Left cardiac atrium (tissue), 4 donors: Measurements from ENCODE around the gene ATP2C2. TPM values are rescaled to one million over a fixed set of nuclear protein-coding genes. Genes with fewer than 3 reads are reported as not detected.
"Not testable (repeated sequence)": the region's sequence is repeated elsewhere in the genome, so short reads cannot be mapped to it uniquely, and the experiment has no call there.

Experiments
- ATAC-seq, 2 donors: fragments of 200-7000 bp; cut with Tn5 transposase; one replicate each; pipeline ENCODE4 v1.9.1; 2020; ENCODE audit warnings: mild to moderate bottlenecking in 2 of 2, moderate library complexity in 2 of 2
- DNase-seq: peaks from one replicate; pipeline ENCODE4 v3.0.0-alpha.2; 2020
- intact Hi-C, 2 donors: fragments of 100-400 bp; cut with DNase I; formaldehyde crosslinking; loops; one replicate each; pipeline versions ENCODE4 v1.14.1 to v1.15.1; 2022 to 2023
- long read RNA-seq: library from polyadenylated mRNA; unstranded; transcript quantifications from one replicate; pipeline ENCODE4 v2.0.0, GENCODE V29; 2021
- total RNA-seq, 2 donors: library from RNA; stranded (reverse); fragmentation: NEBNext Ultra II Directional; extraction: Animal tissue kit (Norgen Biotek cat#: 25700); gene quantifications; one replicate each; pipeline ENCODE4 v1.2.1, GENCODE V29; 2021
- donor health status: DM: no; HTN: yes; CAD: no.
- donor health status: DM: no; HTN: yes; CAD: no; lungs with severe emphysema.
- donor health status: DM: yes; HTN: yes; CAD: no.
- donor health status: Dilated cardiomyopathy.

ATP2C2 gene
- not detected for total RNA-seq
- long read RNA-seq = 0 reads

- intact Hi-C loops = no loop called here
- DNase-seq (no peak), ATAC-seq (no peak)
Observed at GRCh38 chr16:84368308-84368996, at the start of gene ATP2C2. Gene ATP2C2, plus strand, starts transcription at chr16:84368538. Its CDS starts 78 bp downstream, at chr16:84368616.

- no peak for DNase-seq
- no peak for ATAC-seq
- intact Hi-C loops = no loop called here
Observed at GRCh38 chr16:84319146-84319760, 49.1 kb upstream of the ATP2C2 start.

- DNase-seq (no peak), ATAC-seq (no peak)
- intact Hi-C loops = no loop called here
Observed at GRCh38 chr16:84320511-84320910, 47.8 kb upstream of the ATP2C2 start.

GRCh38 chr16:84321932-84322331, 46.4 kb upstream of the ATP2C2 start:
- no peak for DNase-seq
- intact Hi-C loops = no loop called here
- ATAC-seq = no peak

DNA sequence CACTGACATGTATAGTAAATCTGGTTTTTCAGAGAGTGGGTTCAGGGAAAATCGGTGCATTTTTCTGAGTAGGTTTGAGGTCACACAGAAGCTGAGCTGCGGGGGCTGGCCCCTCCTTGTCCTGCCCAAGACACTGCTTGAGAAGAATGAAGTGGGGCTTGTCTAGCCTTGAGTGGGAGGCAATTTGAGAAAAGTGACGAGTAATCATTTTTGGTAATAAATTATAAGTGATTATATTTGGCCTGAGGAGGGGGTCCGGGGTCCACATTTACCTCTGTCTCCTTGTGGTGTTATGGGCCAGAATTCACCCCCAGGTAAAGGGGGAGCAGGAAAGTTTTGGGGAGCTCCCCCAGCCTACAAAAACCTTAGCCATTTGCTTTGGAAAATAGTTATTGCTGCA, 45.6 kb upstream of the ATP2C2 start:
- intact Hi-C loops = no loop called here
- DNase-seq = no peak

GRCh38 chr16:84323606-84324005, 44.7 kb upstream of the ATP2C2 start:
- ATAC-seq (no peak), DNase-seq (no peak)
- intact Hi-C loops = no loop called here

More for the DNA sequence above, 45.6 kb upstream of the ATP2C2 start:
- no peak for ATAC-seq

DNA sequence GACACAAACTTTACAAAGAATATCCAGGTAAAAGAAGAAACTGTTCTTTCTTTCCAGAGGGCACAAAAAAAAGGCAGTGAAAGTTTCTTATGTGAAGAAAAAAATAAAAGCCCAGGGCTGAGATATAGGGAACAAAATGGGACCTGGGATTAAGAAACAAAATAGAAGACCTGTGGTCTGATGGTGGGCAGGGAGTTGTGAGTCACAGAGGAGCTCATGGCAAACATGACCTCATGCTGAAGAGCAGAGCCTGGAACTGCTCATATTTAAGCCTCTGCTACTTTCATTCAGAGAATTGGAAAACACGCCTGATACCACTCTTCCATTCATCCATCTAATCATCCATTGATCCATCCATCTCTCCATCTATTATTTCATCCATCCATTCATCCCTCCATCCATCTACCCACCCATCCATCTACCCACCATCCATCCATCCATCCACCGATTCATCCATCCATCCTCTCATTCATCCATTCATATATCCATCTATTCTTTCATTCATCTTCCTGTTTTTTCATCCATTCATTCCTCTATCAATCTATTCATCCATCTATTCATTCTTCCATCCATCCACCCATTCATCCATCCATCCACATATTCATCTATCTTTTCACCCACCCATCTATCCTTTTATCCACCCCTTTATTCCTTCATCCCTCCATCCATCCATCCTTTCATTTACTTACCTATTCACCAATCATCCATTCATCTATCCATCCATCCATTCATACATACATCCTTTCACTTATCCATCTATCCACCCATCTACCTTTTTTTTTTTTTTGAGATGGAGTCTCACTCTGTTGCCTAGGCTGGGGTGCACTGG, 43.7 kb upstream of the ATP2C2 start:
- intact Hi-C loops = no loop called here
- DNase-seq (no peak), ATAC-seq (no peak)

DNA sequence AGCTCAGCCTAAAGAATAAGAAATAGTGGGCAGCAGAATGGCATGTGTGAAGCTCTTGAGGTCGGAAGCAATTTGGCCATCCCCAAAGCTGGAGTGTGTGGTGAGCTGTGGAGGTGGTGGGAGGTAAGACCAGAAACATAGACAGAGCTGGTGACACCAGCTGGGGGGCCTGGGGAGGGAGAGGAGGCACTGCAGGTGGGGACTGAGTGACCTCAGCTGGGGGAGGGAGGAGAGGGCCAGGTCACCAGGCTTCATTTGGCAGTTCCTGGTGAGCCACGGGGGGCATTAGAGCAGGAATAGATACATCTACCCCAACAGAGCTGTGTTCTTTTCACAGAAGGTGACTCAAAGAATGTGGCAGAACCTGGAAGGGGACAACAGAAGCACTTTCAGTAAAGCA, 41.8 kb upstream of the ATP2C2 start:
- DNase-seq (no peak), ATAC-seq (no peak)
- intact Hi-C loops = no loop called here

DNA sequence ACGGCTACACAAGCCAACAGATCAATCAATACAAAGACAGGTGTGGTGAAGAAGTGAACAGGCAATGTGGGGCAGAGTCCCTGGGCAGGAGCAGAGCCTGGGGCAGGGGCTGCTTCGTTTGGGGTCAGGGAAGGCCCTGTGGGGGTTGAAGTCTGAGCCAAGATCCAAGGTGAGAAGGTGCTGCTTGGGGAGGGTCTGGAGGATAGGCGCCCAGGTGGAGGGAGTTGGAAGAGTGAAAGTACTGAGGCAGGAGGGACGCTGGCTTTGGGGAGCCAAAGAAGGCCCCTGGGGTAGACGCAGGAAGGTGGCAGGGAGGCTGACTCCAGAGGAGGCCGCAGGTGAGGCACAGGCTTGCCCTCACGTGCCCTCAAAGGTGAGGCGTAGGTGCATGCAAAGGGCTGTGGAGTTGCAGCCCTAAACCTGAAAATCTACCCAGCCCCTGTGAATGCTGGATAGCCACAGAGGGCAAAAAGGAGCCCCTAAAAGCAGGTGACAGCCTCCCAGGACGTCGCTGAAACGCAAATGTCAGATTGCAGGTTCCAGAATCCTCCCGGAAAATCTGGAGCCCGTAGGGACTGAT, 40.3 kb upstream of the ATP2C2 start:
- DNase-seq (no peak), ATAC-seq (no peak)
- intact Hi-C loops = no loop called here

GRCh38 chr16:84329016-84329415, 39.3 kb upstream of the ATP2C2 start:
- DNase-seq = no peak
- intact Hi-C loops = no loop called here
- no peak for ATAC-seq

GRCh38 chr16:84329843-84330684, 38.3 kb upstream of the ATP2C2 start:
- DNase-seq (no peak), ATAC-seq (no peak)
- intact Hi-C loops = no loop called here

DNA sequence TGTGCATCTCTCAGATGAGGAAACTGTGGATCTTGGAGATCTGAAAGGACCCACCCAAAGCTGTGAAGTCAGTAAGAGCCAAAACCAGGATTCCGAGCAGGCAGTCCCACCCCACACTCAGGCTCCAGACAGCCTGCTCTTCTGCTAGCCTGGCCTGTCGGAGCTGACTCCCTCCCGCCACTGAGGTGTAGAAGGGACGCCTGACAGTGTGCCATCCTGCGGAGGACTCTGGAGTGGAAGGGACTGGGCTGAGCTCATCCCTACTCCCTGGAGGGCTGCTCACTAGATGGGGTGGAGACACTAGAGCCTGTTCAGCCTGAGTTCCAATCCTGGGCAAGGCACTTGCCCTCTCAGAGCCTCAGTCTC, 37.7 kb upstream of the ATP2C2 start:
- ATAC-seq (no peak), DNase-seq (no peak)
- intact Hi-C loops = no loop called here

DNA sequence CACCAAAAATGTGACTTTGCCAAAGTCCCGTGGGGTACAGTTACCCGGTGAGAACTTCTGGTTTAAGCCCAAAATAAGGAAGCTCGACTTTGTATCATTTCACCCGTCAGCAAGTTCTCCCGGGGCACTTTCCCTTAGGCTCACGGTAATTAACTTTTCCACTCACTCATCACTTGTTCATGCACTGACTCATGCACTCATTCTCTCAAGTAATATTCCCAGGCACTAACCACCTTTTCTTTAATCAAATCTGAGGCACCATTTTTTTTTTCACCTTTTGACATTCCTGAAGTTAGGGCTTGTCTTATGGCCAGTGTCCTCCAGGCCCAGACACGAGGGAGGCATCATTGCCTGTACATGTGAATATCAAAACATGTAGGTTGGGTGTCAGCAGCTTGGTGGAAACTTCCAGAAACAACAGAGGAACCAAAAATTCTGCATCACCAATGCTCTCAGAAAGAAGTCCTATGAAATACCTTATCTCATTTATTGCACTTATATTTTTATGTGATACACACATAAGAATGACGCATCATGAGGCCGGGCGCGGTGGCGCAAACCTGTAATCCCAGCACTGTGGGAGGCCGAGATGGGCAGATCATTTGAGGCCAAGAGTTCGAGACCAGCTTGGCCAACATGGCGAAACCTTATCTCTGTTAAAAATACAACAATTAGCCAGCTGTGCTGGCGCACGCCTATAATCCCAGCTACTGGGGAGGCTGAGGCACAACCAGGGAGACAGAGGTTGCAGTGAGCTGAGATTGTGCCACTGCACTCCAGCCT, 36.1 kb upstream of the ATP2C2 start:
- DNase-seq = no peak
- intact Hi-C loops = no loop called here
- ATAC-seq = no peak

GRCh38 chr16:84332975-84333684, 35.2 kb upstream of the ATP2C2 start:
- no peak for DNase-seq
- intact Hi-C loops = no loop called here
- no peak for ATAC-seq

DNA sequence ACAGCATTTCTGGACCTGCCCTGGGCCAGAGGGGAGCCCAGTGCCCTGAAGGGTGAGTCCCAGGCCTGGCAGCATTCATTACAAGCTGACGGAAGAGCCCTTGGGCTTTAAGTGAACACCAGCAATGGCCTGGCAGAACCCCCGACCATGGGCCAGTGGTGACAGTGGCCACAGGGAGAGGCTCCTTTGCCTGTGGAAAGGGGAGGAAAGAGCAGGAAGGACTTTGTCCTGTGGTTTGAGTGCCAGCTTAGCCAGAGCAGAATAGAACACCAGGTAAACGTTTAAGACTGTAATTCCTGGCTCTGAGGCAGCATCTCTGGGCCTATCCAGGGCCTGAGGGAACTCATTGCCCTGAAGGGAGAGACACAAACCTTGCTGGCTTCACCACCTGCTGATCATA, 34.3 kb upstream of the ATP2C2 start:
- DNase-seq = no peak
- no peak for ATAC-seq
- intact Hi-C loops = no loop called here

- intact Hi-C loops = no loop called here
- no peak for DNase-seq
- no peak for ATAC-seq
Observed at GRCh38 chr16:84334482-84334881, 33.9 kb upstream of the ATP2C2 start.

DNA sequence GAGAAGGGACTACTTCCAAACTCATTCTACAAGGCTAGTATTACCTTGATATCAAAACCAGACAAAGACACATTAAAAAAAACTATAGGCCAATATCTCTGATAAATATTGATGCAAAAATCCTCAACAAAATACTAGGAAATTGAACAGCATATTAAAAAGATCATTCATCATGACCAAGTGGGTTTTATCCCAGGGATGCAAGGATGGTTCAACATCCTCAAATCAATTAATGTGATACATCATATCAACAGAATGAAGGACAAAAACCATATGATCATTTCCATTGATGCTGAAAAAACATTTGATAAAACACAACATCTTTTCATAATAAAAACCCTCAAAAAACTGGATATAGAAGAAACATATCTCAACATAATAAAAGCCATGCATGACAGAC, 31.1 kb upstream of the ATP2C2 start:
- intact Hi-C loops, ATAC-seq, DNase-seq: not testable (repeated sequence)

DNA sequence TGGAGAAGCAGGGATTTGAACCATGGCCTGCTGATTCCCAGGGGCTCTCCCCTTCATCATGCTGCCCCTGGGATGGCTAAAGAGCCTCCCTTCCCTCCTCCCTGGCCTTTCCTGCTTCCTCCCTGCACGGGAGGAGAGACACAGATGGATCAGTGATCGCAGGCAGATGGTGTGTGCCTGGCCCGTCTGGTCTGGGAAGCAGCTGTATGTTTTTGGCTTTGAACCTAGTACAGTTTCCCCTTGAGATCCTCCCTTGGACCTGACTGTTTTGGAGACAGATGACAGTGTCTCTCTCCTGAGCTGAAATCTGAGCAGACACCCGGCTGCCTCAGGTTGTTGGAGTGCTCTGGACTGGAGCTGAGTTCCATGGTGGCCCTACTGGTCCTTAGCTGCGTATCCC, 29.0 kb upstream of the ATP2C2 start:
- intact Hi-C loops = no loop called here
- DNase-seq = no peak
- no peak for ATAC-seq
